AG04449 (cell line): Measurements from ENCODE around the gene UBASH3A.

Experiments
- CTCF ChIA-PET: fragments of 350-600 bp; formaldehyde crosslinking; extraction: SDS; loops from one replicate; lab custom pipeline; 2021; ENCODE audit warnings: antibody characterized with exemption; lab: Yijun Ruan, JAX
- POLR2A ChIA-PET: fragments of 400-600, 350-600 bp; formaldehyde crosslinking; extraction: SDS; loops from one replicate; lab custom pipeline; 2020; ENCODE audit warnings: antibody characterized with exemption, inconsistent platforms; lab: Yijun Ruan, JAX
- DNase-seq: peaks from one replicate; pipeline ENCODE4 v3.0.0-alpha.2; 2010; ENCODE audit warnings: low read depth, low spot score
- H3K4me3 ChIP-seq: 2 replicates; pipeline ENCODE4 v1.5.1; 2011; ENCODE audit warnings: low read depth, mild to moderate bottlenecking, control low read depth, low read length
- TF ChIP-seq, protein P1 (sequence below): IDR thresholded peaks from one replicate; pipeline ENCODE4 v1.5.1; 2011; ENCODE audit warnings: mild to moderate bottlenecking, moderate library complexity, low read length, control low read depth, inconsistent platforms; ENCODE audit not compliant: insufficient read depth; ENCODE audit errors: missing control alignments

UBASH3A gene

DNA sequence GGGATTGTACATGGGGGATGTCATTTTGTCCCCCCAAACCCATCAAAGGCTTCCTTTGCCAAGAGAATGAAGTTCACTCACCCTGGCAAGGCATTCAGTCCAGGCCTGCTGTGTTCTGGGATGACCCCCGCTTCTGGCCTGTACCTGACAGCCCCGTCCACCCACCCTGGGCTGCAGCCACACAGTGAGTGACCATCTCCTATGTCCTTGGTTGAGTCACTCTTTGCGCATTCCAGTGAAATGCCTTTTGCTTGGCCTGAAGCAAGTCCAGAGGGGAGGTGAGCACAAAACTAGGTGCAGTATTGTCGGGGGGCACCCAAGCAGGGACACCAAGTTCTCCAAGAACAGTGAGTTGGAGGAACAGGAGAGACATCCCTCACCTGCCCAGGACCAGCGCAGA, 18.1 kb upstream of the UBASH3A start:
- CTCF ChIA-PET, result no interaction called here
- POLR2A ChIA-PET, result no interaction called here
- no peak overlapping the region for H3K4me3 ChIP-seq
- TF ChIP-seq, protein P1, sequence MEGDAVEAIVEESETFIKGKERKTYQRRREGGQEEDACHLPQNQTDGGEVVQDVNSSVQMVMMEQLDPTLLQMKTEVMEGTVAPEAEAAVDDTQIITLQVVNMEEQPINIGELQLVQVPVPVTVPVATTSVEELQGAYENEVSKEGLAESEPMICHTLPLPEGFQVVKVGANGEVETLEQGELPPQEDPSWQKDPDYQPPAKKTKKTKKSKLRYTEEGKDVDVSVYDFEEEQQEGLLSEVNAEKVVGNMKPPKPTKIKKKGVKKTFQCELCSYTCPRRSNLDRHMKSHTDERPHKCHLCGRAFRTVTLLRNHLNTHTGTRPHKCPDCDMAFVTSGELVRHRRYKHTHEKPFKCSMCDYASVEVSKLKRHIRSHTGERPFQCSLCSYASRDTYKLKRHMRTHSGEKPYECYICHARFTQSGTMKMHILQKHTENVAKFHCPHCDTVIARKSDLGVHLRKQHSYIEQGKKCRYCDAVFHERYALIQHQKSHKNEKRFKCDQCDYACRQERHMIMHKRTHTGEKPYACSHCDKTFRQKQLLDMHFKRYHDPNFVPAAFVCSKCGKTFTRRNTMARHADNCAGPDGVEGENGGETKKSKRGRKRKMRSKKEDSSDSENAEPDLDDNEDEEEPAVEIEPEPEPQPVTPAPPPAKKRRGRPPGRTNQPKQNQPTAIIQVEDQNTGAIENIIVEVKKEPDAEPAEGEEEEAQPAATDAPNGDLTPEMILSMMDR, result no peak
- no peak for DNase-seq

DNA sequence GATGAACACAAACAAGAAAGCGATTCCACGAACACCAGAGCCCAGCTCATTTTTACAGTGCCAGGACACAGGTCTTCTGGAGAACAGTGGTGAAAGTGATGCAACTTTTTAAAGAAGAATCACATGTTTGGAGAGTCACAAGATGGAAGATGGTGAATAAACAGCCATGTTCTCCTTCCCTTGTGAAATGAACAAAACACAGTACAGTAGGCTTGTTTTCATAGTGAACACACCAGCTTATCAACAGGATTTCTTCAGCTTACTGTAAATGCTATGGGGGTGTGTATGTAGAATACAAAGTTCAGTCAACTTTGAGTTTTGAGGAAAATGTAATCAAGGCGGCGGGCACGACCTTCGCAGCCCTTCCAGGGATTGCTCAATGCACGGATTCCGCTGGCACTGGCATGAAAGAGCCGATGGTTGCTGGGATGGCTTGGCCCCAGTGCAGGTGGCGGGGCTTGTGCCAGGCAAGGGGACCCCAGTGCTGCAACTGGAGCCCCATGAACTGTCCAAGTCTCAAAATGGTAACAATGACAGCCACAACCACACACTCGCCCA, 17.6 kb upstream of the UBASH3A start:
- CTCF ChIA-PET, result no interaction called here
- no peak for DNase-seq
- TF ChIP-seq, protein P1, result no peak
- H3K4me3 ChIP-seq, result no peak overlapping the region
- POLR2A ChIA-PET, result no interaction called here

DNA sequence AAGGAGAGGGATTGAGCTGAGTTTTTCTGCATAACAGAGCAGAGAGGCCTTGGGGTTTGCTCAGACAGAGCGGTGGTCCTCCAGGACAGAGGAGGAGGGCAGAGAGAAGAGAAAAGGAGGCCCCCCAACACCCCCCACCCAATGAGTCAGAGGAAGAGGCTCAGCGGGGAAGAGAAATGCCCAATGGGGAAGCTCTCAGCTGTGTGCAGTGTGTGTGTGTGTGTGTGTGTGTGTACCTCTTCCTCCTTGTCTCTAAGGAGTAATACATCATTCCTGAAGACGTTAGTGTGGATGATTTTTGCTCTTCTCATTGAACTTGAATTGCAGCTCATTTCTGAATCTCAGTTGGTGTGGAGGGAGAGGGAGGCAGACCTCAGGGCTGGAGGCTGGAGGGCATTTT, 16.5 kb upstream of the UBASH3A start:
- no peak overlapping the region for H3K4me3 ChIP-seq
- ChIA-PET POLR2A (no interaction called here), CTCF (no interaction called here)
- TF ChIP-seq, protein P1, result no peak
- DNase-seq, result no peak

DNA sequence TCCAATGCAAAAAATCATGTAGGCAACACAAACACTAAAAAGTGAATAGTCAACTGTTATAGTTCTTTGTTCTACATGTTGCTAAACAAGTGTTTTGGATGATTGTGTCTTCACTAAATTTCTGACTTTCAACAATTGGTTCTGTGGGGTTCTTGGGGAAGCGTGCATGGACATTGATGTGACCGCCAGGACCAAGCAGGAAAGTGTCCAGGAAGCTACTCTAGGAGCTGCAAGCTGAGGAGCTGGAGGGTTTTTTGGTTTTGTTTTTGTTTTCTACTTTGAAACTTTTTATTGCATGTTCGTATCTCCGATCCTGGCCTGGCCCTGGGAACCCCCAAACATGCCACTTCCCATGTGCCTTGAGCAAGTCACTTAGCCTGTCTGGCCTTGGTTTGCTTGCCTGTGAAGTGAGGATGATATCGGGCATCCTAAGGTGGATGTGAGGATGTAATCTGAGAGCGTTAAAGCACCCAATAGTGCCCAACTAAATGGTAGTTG, 15.8 kb upstream of the UBASH3A start:
- ChIA-PET CTCF (no interaction called here), POLR2A (no interaction called here)
- no peak overlapping the region for H3K4me3 ChIP-seq
- DNase-seq, result no peak
- TF ChIP-seq, protein P1, result no peak

DNA sequence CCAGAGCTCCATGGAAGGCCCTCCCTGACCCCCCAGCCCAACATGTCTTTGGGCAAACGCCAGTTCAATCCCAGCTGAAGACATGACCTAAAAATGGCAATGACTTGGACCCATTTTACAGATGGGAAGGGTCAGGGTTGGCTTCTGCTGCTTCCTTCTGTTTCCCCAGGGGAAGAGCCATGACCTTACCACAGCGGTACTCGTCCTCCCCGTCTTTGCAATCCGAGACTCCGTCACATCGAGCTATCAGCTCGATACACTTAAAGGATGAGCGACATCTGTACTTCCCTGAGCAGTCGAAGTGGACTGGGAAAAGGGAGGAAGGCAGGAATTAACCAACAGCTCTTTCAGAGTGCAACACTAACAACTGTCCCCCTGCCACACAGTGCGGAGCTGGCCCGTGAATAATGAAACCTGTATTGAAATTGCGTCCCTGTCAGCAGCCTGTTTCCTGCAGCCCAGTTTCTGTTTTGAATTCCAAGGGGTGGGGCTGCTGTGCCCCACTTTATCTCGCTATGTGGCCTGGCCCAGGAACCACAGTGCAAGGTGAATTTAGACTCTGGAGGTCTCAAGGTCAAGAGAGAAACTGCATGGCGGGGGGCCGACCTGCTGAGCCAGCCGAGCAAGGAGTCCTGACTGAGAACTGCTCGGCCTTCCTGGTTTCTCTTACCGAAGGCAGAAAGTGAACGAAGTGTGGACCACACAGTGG, 14.8 kb upstream of the UBASH3A start:
- TF ChIP-seq, protein P1, result no peak
- DNase-seq, result no peak
- POLR2A ChIA-PET, result no interaction called here
- CTCF ChIA-PET, result no interaction called here
- H3K4me3 ChIP-seq, result no peak overlapping the region

DNA sequence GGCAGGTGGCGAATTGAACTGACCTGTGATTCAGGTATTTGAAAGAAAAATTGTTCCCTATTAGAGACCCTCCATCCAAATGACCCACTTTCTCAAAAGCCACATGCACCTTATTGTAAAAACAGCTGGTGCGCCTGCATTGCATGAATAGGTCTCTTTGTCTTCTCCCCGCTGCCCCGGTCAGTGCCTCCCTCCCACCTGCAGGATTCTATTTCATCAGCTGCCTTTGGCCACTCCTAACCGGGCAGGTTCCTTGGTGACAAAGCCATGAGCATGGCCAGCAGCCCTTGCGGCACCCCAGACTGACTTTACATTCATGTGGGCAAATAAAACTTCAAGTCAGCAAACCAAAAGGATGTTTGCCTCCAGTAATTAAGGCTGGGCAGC, 14.3 kb upstream of the UBASH3A start:
- ChIA-PET CTCF (no interaction called here), POLR2A (no interaction called here)
- TF ChIP-seq, protein P1, result no peak
- no peak for DNase-seq
- no peak overlapping the region for H3K4me3 ChIP-seq
